ENCODE results near the gene TSFM. TPM values are rescaled to one million over a fixed set of nuclear protein-coding genes. Genes with fewer than 3 reads are reported as not detected.
"Not testable (repeated sequence)": the region's sequence is repeated elsewhere in the genome, so short reads cannot be mapped to it uniquely, and the experiment has no call there.

TSFM gene
- total and polyA plus RNA-seq, 9 of the 15 experiments (the other 6 are each of a cell fraction or from before 2014, with no cell fraction given), result 44.6 to 198 (median 60.2) TPM

- TF ChIP-seq ZNF121 (CRISPR knock-in tag; conservative IDR thresholded peaks at IDR 0.05), result no peak
Measured at GRCh38 chr12:57772429-57773322, 9.9 kb upstream of the TSFM start, which contains the start of gene EEF1AKMT3 (continued).

- POLR2A ChIA-PET, result interaction anchor here (0.6 kb wide), 1 partner anchor 191 kb away, joined by 3 read pairs; no protein-coding TSS in a partner anchor
- FAIRE-seq; DNase-seq (ENCODE audit: extremely low read depth in 1 of 4, low spot score in 3 of 4); BruUV-seq (replicated peaks); H3K4me3 ChIP-seq; H4K20me1 ChIP-seq (replicated peaks; ENCODE audit: control insufficient read depth, insufficient read depth, low read length); H3K9ac ChIP-seq (ENCODE audit: insufficient read depth in 1 of 2, low read depth in 2 of 2, low read length in 2 of 2); in situ Hi-C loops (cut with MboI); H3K4me2 ChIP-seq (ENCODE audit: insufficient read depth, low read length); CTCF ChIA-PET (ENCODE audit: low intra/inter-chr PET ratio); H3K9me1 ChIP-seq (ENCODE audit: control insufficient read depth, insufficient read depth, low read length); H3K27ac ChIP-seq (ENCODE audit: extremely low read depth, low read depth, low read length); H2AFZ ChIP-seq (ENCODE audit: low read depth, low read length); intact Hi-C loops (cut with micrococcal nuclease); H3K9me3 ChIP-seq (replicated peaks; ENCODE audit: control insufficient read depth, insufficient read depth, low read depth, low read length); H3K27me3 ChIP-seq (ENCODE audit: control insufficient read depth in 2 of 2, insufficient read depth in 2 of 2, low read length in 2 of 2); ATAC-seq: not testable (repeated sequence)
- Histone ChIP-seq H3K4me1 (replicated peaks in 1 of 2; ENCODE audit: control insufficient read depth in 2 of 2, insufficient read depth in 2 of 2, low read length in 2 of 2) (peaks cover 15 to 27% of the 10 kb centered on the region in 2 experiments), H3K36me3 (ENCODE audit: control insufficient read depth, insufficient read depth, low read length) (peaks cover 26% of the 10 kb centered on the region), H3K79me2 (ENCODE audit: control insufficient read depth, insufficient read depth, low read length) (peaks cover 27% of the 10 kb centered on the region)
- 92% methylated on average over 9 of the region's 11 CpGs for WGBS (ENCODE audit: insufficient coverage, low coverage, missing lambda C conversion rate)
Measured at GRCh38 chr12:57774634-57775033, 8.0 kb upstream of the TSFM start.

GRCh38 chr12:57775044-57775443, 7.5 kb upstream of the TSFM start:
- no peak for FAIRE-seq
- 100% methylated on average over 1 of the region's 3 CpGs for WGBS (ENCODE audit: insufficient coverage, low coverage, missing lambda C conversion rate)
- intact Hi-C loops (cut with micrococcal nuclease), result no loop called here

More at GRCh38 chr12:57775044-57775443, 7.5 kb upstream of the TSFM start:
- Histone ChIP-seq H3K9ac (ENCODE audit: insufficient read depth in 1 of 2, low read depth in 2 of 2, low read length in 2 of 2) (no peak overlapping the region), H3K27ac (ENCODE audit: extremely low read depth, low read depth, low read length) (no peak overlapping the region), H3K79me2 (ENCODE audit: control insufficient read depth, insufficient read depth, low read length) (peaks cover 27% of the 10 kb centered on the region), H3K4me1 (replicated peaks in 1 of 2; ENCODE audit: control insufficient read depth in 2 of 2, insufficient read depth in 2 of 2, low read length in 2 of 2) (peaks cover 15 to 27% of the 10 kb centered on the region in 2 experiments), H2AFZ (ENCODE audit: low read depth, low read length) (no peak overlapping the region), H3K4me2 (ENCODE audit: insufficient read depth, low read length) (no peak overlapping the region), H4K20me1 (replicated peaks; ENCODE audit: control insufficient read depth, insufficient read depth, low read length) (no peaks in the 10 kb centered on the region), H3K9me1 (ENCODE audit: control insufficient read depth, insufficient read depth, low read length) (no peaks in the 10 kb centered on the region), H3K4me3 (no peak overlapping the region), H3K36me3 (ENCODE audit: control insufficient read depth, insufficient read depth, low read length) (peaks cover 23% of the 10 kb centered on the region), H3K9me3 (replicated peaks; ENCODE audit: control insufficient read depth, insufficient read depth, low read depth, low read length) (no peaks in the 10 kb centered on the region), H3K27me3 (ENCODE audit: control insufficient read depth in 2 of 2, insufficient read depth in 2 of 2, low read length in 2 of 2) (no peaks in the 10 kb centered on the region)
- BruUV-seq (replicated peaks), result no TSS peak
- DNase-seq (ENCODE audit: extremely low read depth in 1 of 4, low spot score in 3 of 4) (no peak), ATAC-seq (no peak)
- TF ChIP-seq TRIM28 (IDR thresholded peaks at IDR 0.05), result no peak
- no peak for TF ChIP-seq KLF1 (tag; IDR thresholded peaks at IDR 0.05)
- TF ChIP-seq TAL1 (IDR thresholded peaks at IDR 0.05), result no peak
- no peak for TF ChIP-seq HINFP (tag; conservative IDR thresholded peaks at IDR 0.05; ENCODE audit: low read depth)
- no peak for TF ChIP-seq XRCC4 (IDR thresholded peaks at IDR 0.05; ENCODE audit: extremely low read depth, insufficient read depth, insufficient read length)
- no peak for TF ChIP-seq MXI1 (IDR thresholded peaks at IDR 0.05; ENCODE audit: low read depth, low read length)
- TF ChIP-seq KHSRP (IDR thresholded peaks at IDR 0.05), result no peak
- CTCF ChIA-PET (ENCODE audit: low intra/inter-chr PET ratio), result no interaction called here
- POLR2A ChIA-PET, result no interaction called here
- in situ Hi-C loops (cut with MboI), result no loop called here

Data from K562 (cell line).